HepG2 (cell line): ENCODE data around the gene FAM200B.

Experiments
- BHLHE40 ChIP-seq: IDR thresholded peaks from 2 replicates; pipeline ENCODE4 v1.6.1; 2011; ENCODE audit warnings: low read length, improper control_type of control experiment
- MAX ChIP-seq: IDR thresholded peaks from 2 replicates; pipeline ENCODE4 v1.6.1; 2012; ENCODE audit warnings: inconsistent platforms
- POLR2A ChIP-seq, 2 experiments: IDR thresholded peaks; 2 replicates each; pipeline ENCODE4 v1.6.1; 2011; ENCODE audit warnings: low read depth in 2 of 2, low read length in 2 of 2, mild to moderate bottlenecking in 1 of 2, moderate library complexity in 1 of 2; ENCODE audit not compliant: insufficient read depth in 1 of 2
- SMAD1 ChIP-seq: sonication (generic); formaldehyde crosslinking; IDR thresholded peaks from 2 replicates; pipeline ENCODE4 v1.4.0; 2020; ENCODE audit warnings: missing genetic modification reagents, low read depth, mild to moderate bottlenecking, borderline replicate concordance
- ZNF274 ChIP-seq: sonication (generic); formaldehyde crosslinking; IDR thresholded peaks from 2 replicates; pipeline ENCODE4 v1.5.1; 2020; ENCODE audit warnings: mild to moderate bottlenecking, missing genetic modification reagents

DNA sequence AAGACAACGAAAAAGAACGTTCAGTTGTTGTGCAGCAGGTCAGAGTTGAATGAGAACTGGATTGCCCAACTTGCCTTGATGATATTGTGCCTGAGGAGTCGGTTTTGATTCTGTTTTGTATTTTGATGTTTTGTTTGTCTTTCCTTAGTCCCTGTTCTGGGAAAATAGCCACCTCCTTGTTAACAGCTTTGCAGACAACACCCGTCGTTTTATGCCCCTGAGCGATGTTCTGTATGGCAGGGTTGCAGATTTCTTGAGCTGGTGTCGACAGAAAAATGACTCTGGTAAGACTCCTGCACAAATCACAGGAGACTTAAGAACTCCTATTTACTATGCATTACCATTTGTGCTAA is 25.7 kb downstream of the FAM200B start:
- TF ChIP-seq BHLHE40 = no peak
- TF ChIP-seq POLR2A (IDR thresholded peaks at IDR 0.05; ENCODE audit: insufficient read depth in 1 of 2, low read depth in 2 of 2, low read length in 2 of 2) = no peak
- TF ChIP-seq ZNF274 = no peak
- TF ChIP-seq SMAD1 (CRISPR knock-in tag) = no peak
- TF ChIP-seq MAX = no peak
